Heart right ventricle (tissue), 16 donors: ENCODE results near the gene PRADC1. TPM values are rescaled to one million over a fixed set of nuclear protein-coding genes. Genes with fewer than 3 reads are reported as not detected.
A peak's percentile ranks its signal among the peaks of the same experiment; 100 is the strongest.

Experiments used
- ATAC-seq, 8 donors: fragments of 200-7000 bp; cut with Tn5 transposase; one replicate each; pipeline ENCODE4 v1.9.1; 2020; ENCODE audit warnings: mild to moderate bottlenecking in 8 of 8, moderate library complexity in 8 of 8, moderate number of reproducible peaks in 1 of 8
- DNase-seq, 2 donors: peaks; one replicate each; pipeline ENCODE4 v3.0.0-alpha.2; 2020
- H3K27ac ChIP-seq, 10 donors: fragments of 200-600 bp; sonication (generic) in 2 of 10; one replicate each; pipeline versions ENCODE4 v1.5.0 to v1.8.0; 2020 to 2022; ENCODE audit warnings: mild to moderate bottlenecking in 3 of 10
- H3K27me3 ChIP-seq, 7 donors: fragments of 200-600 bp; one replicate each; pipeline ENCODE4 v1.8.0; 2021 to 2022; ENCODE audit warnings: mild to moderate bottlenecking in 2 of 7
- H3K36me3 ChIP-seq, 9 donors: fragments of 200-600 bp; sonication (generic) in 1 of 9; one replicate each; pipeline versions ENCODE4 v1.5.0 to v1.8.0; 2020 to 2022; ENCODE audit warnings: mild to moderate bottlenecking in 2 of 9
- H3K4me1 ChIP-seq, 9 donors: fragments of 200-600 bp; sonication (generic) in 1 of 9; one replicate each; pipeline versions ENCODE4 v1.5.0 to v1.8.0; 2020 to 2022; ENCODE audit warnings: mild to moderate bottlenecking in 4 of 9
- H3K4me3 ChIP-seq, 10 donors: fragments of 200-600 bp; sonication (generic) in 2 of 10; one replicate each; pipeline versions ENCODE4 v1.5.0 to v1.8.0; 2020 to 2022; ENCODE audit warnings: mild to moderate bottlenecking in 7 of 10, moderate library complexity in 2 of 10
- H3K9me3 ChIP-seq, 11 donors: fragments of 200-600 bp in 10 of 11; sonication (generic) in 2 of 11; one replicate each; pipeline versions ENCODE4 v1.5.0 to v1.8.0; 2013 to 2022; ENCODE audit warnings: mild to moderate bottlenecking in 2 of 11, control low read depth in 1 of 11, moderate library complexity in 1 of 11
- CTCF ChIP-seq, 9 donors: fragments of 200-600 bp; sonication (generic) in 2 of 9; IDR thresholded peaks; one replicate each; pipeline versions ENCODE4 v1.5.0 to v1.8.0; 2021 to 2022; ENCODE audit warnings: antibody characterized with exemption in 9 of 9, mild to moderate bottlenecking in 5 of 9, moderate library complexity in 1 of 9
- WGBS, 2 donors: extraction: QIAGEN DNeasy Blood & Tissue Kit; methylation state at CpG; one replicate each; pipeline ENCODE4 v1.1.7; 2013; ENCODE audit warnings: inconsistent platforms in 1 of 2; 5-methylcytosine and 5-hydroxymethylcytosine counted together
- intact Hi-C, 10 donors: fragments of 100-400 bp; cut with DNase I; formaldehyde crosslinking; loops; one replicate each; pipeline versions ENCODE4 v1.11.1 to v1.14.2; 2022
- polyA plus RNA-seq, 2 donors: library from polyadenylated mRNA; stranded (reverse); fragments of 200-250 nt; gene quantifications; one replicate each; pipeline ENCODE4 v1.2.3, GENCODE V29; 2013
- total RNA-seq, 10 donors: library from RNA; stranded (reverse); fragmentation: NEBNext Ultra II Directional in 3 of 10; extraction: Animal tissue kit (Norgen Biotek cat#: 25700) in 3 of 10; gene quantifications; one replicate each; pipeline versions ENCODE4 v1.2.1 to v1.2.4, GENCODE V29; 2021 to 2023
- donor health status: Arrhythmogenic right ventricular cardiomyopathy.
- donor health status: ischemic (EF 13 %, LVEDD 7.1; RV severe dilation, severe dysfunction).
- donor health status: healthy with polysubstance abuse.
- donor health status: DM: no; HTN: yes; CAD: no.
- donor health status: DM: no; HTN: no; CAD: no.
- donor health status: ischemic (EF 25% LVEDD 6.9; RV normal size, moderate dysfunction).
- donor health status: ischemic (EF 25% LVEDD 5.7; RV mildly dilated, moderate dysfunction).
- donor health status: healthy.
- donor health status: DM: yes; HTN: yes; CAD: no.
- donor health status: Ischemic cardiomyopathy.
- donor health status: ischemic (EF 35%, LVEDD 5.7; RV mildly dilated, moderate dysfunction).
- donor health status: nonischemic (EF 11% LVEDD 7.7; RV severe dilation, severe dysfunction).
- donor health status: DM: yes; HTN: yes; CAD: no.
- donor health status: PGD.
- donor health status: ischemic (EF 29% LVEDD 5.4; RV normal size, mild dysfunction).
- donor health status: nonischemic (EF 23%, LVEDD 6.1; RV moderate dilation, normal function).

Gene PRADC1
- total and polyA plus RNA-seq, 12 donors = 61.2 to 221 (median 78.8) TPM

- WGBS, 2 donors = 79 to 82% methylated on average over 4 of the region's 4 CpGs
- H3K4me3 ChIP-seq = peak overlapping the region in 5 of 10 donors; percentile 85 to 96 (median 91)
Observed at GRCh38 chr2:73215254-73215653, 17.8 kb downstream of the PRADC1 start.

GRCh38 chr2:73214120-73215035 is 18.7 kb downstream of the PRADC1 start, which contains the start of gene SMYD5:
Gene SMYD5 (plus strand): TSS chr2:73214245. CDS start chr2:73214267, 22 bp downstream.
- ATAC-seq (peak; percentile 90 to 96 (median 94)), DNase-seq (peak; percentile 86 to 89)
- Histone ChIP-seq H3K36me3 (peaks cover 0 to 7% (median 0%) of the 10 kb centered on the region in 9 donors), H3K4me3 (peak within 1 kb of the TSS; percentile 74 to 97 (median 92)), H3K4me1 (peaks cover 0 to 37% (median 24%) of the 10 kb centered on the region in 9 donors), H3K9me3 (no peaks in the 10 kb centered on the region), H3K27ac (peak within 1 kb of the TSS in 9 of 10 donors; percentile 57 to 91 (median 80)), H3K27me3 (no peaks in the 10 kb centered on the region)
- intact Hi-C loops = loop anchor here in 1 of 10 donors (5.0 kb wide), 1 partner anchor 37 kb away; no protein-coding TSS in a partner anchor
- TF ChIP-seq CTCF (IDR thresholded peaks at IDR 0.05) = no peak
- WGBS, 2 donors = 1% methylated on average over 64 of the region's 64 CpGs

More at GRCh38 chr2:73215254-73215653, 17.8 kb downstream of the PRADC1 start:
- peaks cover 0 to 37% (median 24%) of the 10 kb centered on the region in 9 donors for H3K4me1 ChIP-seq
- DNase-seq (no peak), ATAC-seq (no peak)
- H3K36me3 ChIP-seq = peaks cover 0 to 14% (median 0%) of the 10 kb centered on the region in 9 donors
- intact Hi-C loops = no loop called here
- H3K27ac ChIP-seq = peak overlapping the region in 1 of 10 donors; percentile 91
- no peaks in the 10 kb centered on the region for H3K9me3 ChIP-seq
- no peak for TF ChIP-seq CTCF (IDR thresholded peaks at IDR 0.05)
- H3K27me3 ChIP-seq = no peaks in the 10 kb centered on the region

- Histone ChIP-seq H3K4me1 (peaks cover 0 to 26% (median 21%) of the 10 kb centered on the region in 9 donors), H3K27me3 (no peaks in the 10 kb centered on the region), H3K36me3 (no peaks in the 10 kb centered on the region), H3K27ac (no peak overlapping the region), H3K9me3 (no peaks in the 10 kb centered on the region), H3K4me3 (no peak overlapping the region)
- DNase-seq (peak; percentile 47 to 69), ATAC-seq (peak; percentile 57 to 77 (median 70))
- peak; percentile 73 to 96 (median 88) for TF ChIP-seq CTCF (IDR thresholded peaks at IDR 0.05)
- WGBS, 2 donors = 57 to 59% methylated on average over 20 of the region's 20 CpGs
- intact Hi-C loops = loop anchor here in 2 of 10 donors (1.0 to 5.0 kb wide), 2 partner anchors 35 kb away; no protein-coding TSS in a partner anchor
Observed at GRCh38 chr2:73212448-73213176, 20.4 kb downstream of the PRADC1 start.

- H3K4me3 ChIP-seq = no peak overlapping the region
- no peak for DNase-seq
- no peaks in the 10 kb centered on the region for H3K9me3 ChIP-seq
- 63 to 74% methylated on average over 7 of the region's 7 CpGs for WGBS, 2 donors
- H3K27ac ChIP-seq = no peak overlapping the region
- peaks cover 0 to 26% (median 21%) of the 10 kb centered on the region in 9 donors for H3K4me1 ChIP-seq
- intact Hi-C loops = loop anchor here in 2 of 10 donors (1.0 to 5.0 kb wide), 2 partner anchors 35 kb away; no protein-coding TSS in a partner anchor
- no peaks in the 10 kb centered on the region for H3K27me3 ChIP-seq
- H3K36me3 ChIP-seq = no peaks in the 10 kb centered on the region
- no peak for TF ChIP-seq CTCF (IDR thresholded peaks at IDR 0.05)
- no peak for ATAC-seq
Observed at GRCh38 chr2:73212098-73212447, 21.0 kb downstream of the PRADC1 start.
